Naive thymus-derived CD8-positive, alpha-beta T cell (primary cell): ENCODE measurements around the gene ST6GAL1. TPM values are rescaled to one million over a fixed set of nuclear protein-coding genes. Genes with fewer than 3 reads are reported as not detected.
A peak's percentile ranks its signal among the peaks of the same experiment; 100 is the strongest.

Experiments
- ATAC-seq, 2 donors: fragments of 150-1000 bp; cut with Tn5 transposase in 1 of 2; sonication (Bioruptor Pico), chemical (Tn5 transposase) in 1 of 2; 1 replicate in 1 of 2; 2 replicates in 1 of 2; pipeline ENCODE4 v1.10.0; 2021; ENCODE audit warnings: mild to moderate bottlenecking in 2 of 2, moderate library complexity in 2 of 2
- POLR2A ChIA-PET: fragments of 350-600 bp; sonication (Branson Sonifier 250); formaldehyde crosslinking; loops from one replicate; lab custom pipeline; 2021; ENCODE audit warnings: antibody characterized with exemption; lab: Charles Lee
- DNase-seq, 10 donors: peaks; one replicate each; pipeline versions ENCODE4 v3.0.0 to v3.0.0-alpha.2; 2020 to 2022
- H3K27ac Mint-ChIP-seq, 10 donors: one replicate each; pipeline ENCODE4 v1.8.0; 2020 to 2022; ENCODE audit warnings: mild to moderate bottlenecking in 10 of 10, mixed read lengths in 10 of 10, moderate library complexity in 4 of 10, inconsistent platforms in 1 of 10
- H3K27me3 Mint-ChIP-seq, 5 donors: one replicate each; pipeline ENCODE4 v1.8.0; 2021 to 2022; ENCODE audit warnings: mixed read lengths in 5 of 5
- H3K36me3 Mint-ChIP-seq, 3 donors: one replicate each; pipeline ENCODE4 v1.8.0; 2020 to 2022; ENCODE audit warnings: mixed read lengths in 3 of 3, mild to moderate bottlenecking in 2 of 3, inconsistent platforms in 1 of 3
- H3K4me1 Mint-ChIP-seq, 4 donors: one replicate each; pipeline ENCODE4 v1.8.0; 2021 to 2022; ENCODE audit warnings: mixed read lengths in 4 of 4
- H3K4me3 Mint-ChIP-seq, 10 donors: one replicate each; pipeline ENCODE4 v1.8.0; 2020 to 2022; ENCODE audit warnings: mild to moderate bottlenecking in 10 of 10, mixed read lengths in 10 of 10, moderate library complexity in 6 of 10, inconsistent platforms in 1 of 10
- H3K9me3 Mint-ChIP-seq, 9 donors: one replicate each; pipeline ENCODE4 v1.8.0; 2020 to 2022; ENCODE audit warnings: mixed read lengths in 9 of 9, mild to moderate bottlenecking in 3 of 9, inconsistent platforms in 1 of 9, moderate library complexity in 1 of 9
- polyA plus RNA-seq, 3 donors: library from polyadenylated mRNA; unstranded; fragments of 300-500 nt; fragmentation: Illumina TruSeq; gene quantifications; one replicate each; pipeline ENCODE4 v1.2.3, GENCODE V29; 2021
- total RNA-seq, 8 experiments: library from RNA in 2 of 8; stranded (reverse) in 2 of 8; gene quantifications; one replicate each; pipeline ENCODE4 v1.2.3 and lab custom pipeline; 2021 to 2026

The ST6GAL1 gene
- total and polyA plus RNA-seq, 5 experiments from 2014 or later: 139 to 250 (median 223) TPM

GRCh38 chr3:187027531-187028278 is 97.4 kb downstream of the ST6GAL1 start:
- peak; percentile 43 to 93 (median 79) for DNase-seq
- POLR2A ChIA-PET: interaction anchor here (0.6 to 8.5 kb wide), 33 partner anchors 10 to 1090 kb away, joined by 3 to 123 read pairs (median 4); partner anchors contain the start of genes EIF4A2, RPL39L and ST6GAL1
- H3K9me3 Mint-ChIP-seq: peaks cover 0 to 10% (median 0%) of the 10 kb centered on the region in 9 donors
- H3K27ac Mint-ChIP-seq: peak overlapping the region; percentile 88 to 99 (median 94)
- peaks cover 44 to 90% (median 71%) of the 10 kb centered on the region in 4 donors for H3K4me1 Mint-ChIP-seq
- peaks cover 10 to 33% (median 32%) of the 10 kb centered on the region in 3 donors for H3K36me3 Mint-ChIP-seq
- peak overlapping the region; percentile 87 to 95 (median 92) for H3K4me3 Mint-ChIP-seq
- no peaks in the 10 kb centered on the region for H3K27me3 Mint-ChIP-seq
- peak; percentile 81 to 86 for ATAC-seq

GRCh38 chr3:187031934-187032333 is 101.6 kb downstream of the ST6GAL1 start:
- peaks cover 0 to 41% (median 9%) of the 10 kb centered on the region in 9 donors for H3K9me3 Mint-ChIP-seq
- peaks cover 44 to 86% (median 66%) of the 10 kb centered on the region in 4 donors for H3K4me1 Mint-ChIP-seq
- ATAC-seq: no peak
- peak overlapping the region; percentile 75 to 95 (median 84) for H3K4me3 Mint-ChIP-seq
- DNase-seq: no peak
- peak overlapping the region; percentile 71 to 99 (median 91) for H3K27ac Mint-ChIP-seq
- H3K36me3 Mint-ChIP-seq: peaks cover 20 to 65% (median 61%) of the 10 kb centered on the region in 3 donors
- no peaks in the 10 kb centered on the region for H3K27me3 Mint-ChIP-seq
- POLR2A ChIA-PET: interaction anchor here (0.5 to 8.5 kb wide), 7 partner anchors 7 to 249 kb away, joined by 3 to 123 read pairs (median 3); partner anchors contain the start of gene EIF4A2

DNA sequence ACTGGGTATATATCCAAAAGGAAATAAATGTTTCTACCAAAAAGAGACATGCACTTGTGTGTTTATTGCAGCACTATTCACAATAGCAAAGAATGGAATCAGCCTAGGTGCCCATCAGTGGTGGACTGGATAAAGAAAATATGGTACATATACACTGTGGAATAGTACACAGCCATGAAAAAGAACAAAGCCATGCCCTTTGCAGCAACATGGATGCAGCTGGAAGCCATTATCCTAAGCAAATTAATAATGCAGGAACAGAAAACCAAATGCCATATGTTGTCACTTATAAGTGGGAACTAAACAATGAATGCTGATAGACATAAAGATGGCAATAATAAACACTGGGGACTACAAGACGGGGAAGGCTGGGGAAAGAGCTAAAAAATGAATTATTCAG is 106.1 kb downstream of the ST6GAL1 start:
- POLR2A ChIA-PET: interaction anchor here (0.6 to 6.4 kb wide), 4 partner anchors 7 to 186 kb away, joined by 3 to 123 read pairs (median 4); no protein-coding TSS in a partner anchor
- no peak for DNase-seq
- H3K27me3 Mint-ChIP-seq: no peaks in the 10 kb centered on the region
- H3K4me3 Mint-ChIP-seq: no peak overlapping the region
- H3K27ac Mint-ChIP-seq: peak overlapping the region in 2 of 10 donors; percentile 1 to 62
- no peak for ATAC-seq
- peaks cover 25 to 72% (median 72%) of the 10 kb centered on the region in 3 donors for H3K36me3 Mint-ChIP-seq
- H3K4me1 Mint-ChIP-seq: peaks cover 33 to 76% (median 62%) of the 10 kb centered on the region in 4 donors
- peaks cover 0 to 41% (median 9%) of the 10 kb centered on the region in 9 donors for H3K9me3 Mint-ChIP-seq

- H3K4me1 Mint-ChIP-seq: peaks cover 38 to 79% (median 69%) of the 10 kb centered on the region in 4 donors
- POLR2A ChIA-PET: interaction anchor here (0.5 to 6.4 kb wide), 4 partner anchors 10 to 24 kb away, joined by 3 to 123 read pairs (median 3); no protein-coding TSS in a partner anchor
- H3K27ac Mint-ChIP-seq: peak overlapping the region; percentile 89 to 97 (median 94)
- peaks cover 23 to 75% (median 71%) of the 10 kb centered on the region in 3 donors for H3K36me3 Mint-ChIP-seq
- DNase-seq: no peak
- peaks cover 0 to 24% (median 6%) of the 10 kb centered on the region in 9 donors for H3K9me3 Mint-ChIP-seq
- peak in 1 of 2 donors; percentile 41 for ATAC-seq
- H3K4me3 Mint-ChIP-seq: peak overlapping the region; percentile 37 to 74 (median 49)
- no peaks in the 10 kb centered on the region for H3K27me3 Mint-ChIP-seq
These were observed 108.9 kb downstream of the ST6GAL1 start for GRCh38 chr3:187039100-187039722.

DNA sequence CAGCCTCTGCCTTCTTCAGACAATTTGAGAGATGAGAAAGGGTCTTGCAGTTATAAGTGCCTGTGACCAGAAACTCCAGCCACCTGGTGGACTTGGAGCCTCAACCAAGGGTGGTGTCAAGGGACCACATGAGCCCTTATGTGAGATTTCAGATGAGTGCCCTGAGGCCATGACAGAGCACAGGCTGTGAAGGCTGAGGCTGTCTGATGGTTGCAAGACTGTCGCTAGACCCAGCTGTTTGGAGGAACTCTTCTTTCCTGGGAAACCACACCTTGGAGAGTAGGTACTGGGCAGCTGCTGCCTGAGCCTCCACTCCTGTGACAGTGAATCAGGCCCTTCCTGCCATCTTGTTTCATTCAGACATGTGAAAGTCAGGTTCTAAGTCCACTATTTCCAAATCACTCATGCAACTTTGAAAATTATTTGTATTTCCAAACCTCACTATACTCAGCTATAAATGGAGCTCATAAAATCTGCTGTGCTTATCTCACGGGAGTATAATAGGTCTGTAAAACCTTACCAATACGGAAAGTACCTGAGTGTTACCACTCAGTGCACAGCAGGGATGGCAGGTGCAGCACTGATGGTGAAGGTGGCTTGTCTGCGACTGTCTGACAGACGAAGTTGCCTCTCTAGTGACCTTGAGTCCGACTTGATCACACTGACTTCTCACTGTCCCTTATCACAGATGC is 109.5 kb downstream of the ST6GAL1 start:
- peaks cover 0 to 17% (median 6%) of the 10 kb centered on the region in 9 donors for H3K9me3 Mint-ChIP-seq
- H3K4me3 Mint-ChIP-seq: peak overlapping the region in 7 of 10 donors; percentile 39 to 68 (median 52)
- H3K27ac Mint-ChIP-seq: peak overlapping the region; percentile 89 to 97 (median 94)
- H3K27me3 Mint-ChIP-seq: no peaks in the 10 kb centered on the region
- peaks cover 38 to 80% (median 68%) of the 10 kb centered on the region in 4 donors for H3K4me1 Mint-ChIP-seq
- no peak for DNase-seq
- ATAC-seq: no peak
- peaks cover 22 to 74% (median 65%) of the 10 kb centered on the region in 3 donors for H3K36me3 Mint-ChIP-seq
- POLR2A ChIA-PET: interaction anchor here (0.5 to 6.4 kb wide), 4 partner anchors 9 to 23 kb away, joined by 3 to 123 read pairs (median 3); no protein-coding TSS in a partner anchor

GRCh38 chr3:187040516-187041361 is 110.4 kb downstream of the ST6GAL1 start:
- H3K27ac Mint-ChIP-seq: peak overlapping the region; percentile 72 to 97 (median 93)
- POLR2A ChIA-PET: interaction anchor here (0.6 to 6.4 kb wide), 4 partner anchors 10 to 110 kb away, joined by 4 to 123 read pairs (median 4); no protein-coding TSS in a partner anchor
- H3K4me3 Mint-ChIP-seq: peak overlapping the region in 7 of 10 donors; percentile 7 to 63 (median 33)
- peaks cover 22 to 74% (median 60%) of the 10 kb centered on the region in 3 donors for H3K36me3 Mint-ChIP-seq
- H3K27me3 Mint-ChIP-seq: no peaks in the 10 kb centered on the region
- ATAC-seq (no peak), DNase-seq (no peak)
- H3K9me3 Mint-ChIP-seq: peaks cover 0 to 8% (median 4%) of the 10 kb centered on the region in 9 donors
- peaks cover 42 to 80% (median 74%) of the 10 kb centered on the region in 4 donors for H3K4me1 Mint-ChIP-seq

- Mint-ChIP-seq H3K9me3 (peaks cover 0 to 3% (median 0%) of the 10 kb centered on the region in 9 donors), H3K4me3 (peak overlapping the region; percentile 40 to 84 (median 74)), H3K36me3 (peaks cover 30 to 80% (median 59%) of the 10 kb centered on the region in 3 donors), H3K4me1 (peaks cover 50 to 86% (median 82%) of the 10 kb centered on the region in 4 donors), H3K27ac (peak overlapping the region; percentile 72 to 97 (median 94)), H3K27me3 (no peaks in the 10 kb centered on the region)
- POLR2A ChIA-PET: interaction anchor here (0.6 to 6.4 kb wide), 7 partner anchors 9 to 132 kb away, joined by 3 to 123 read pairs (median 4); no protein-coding TSS in a partner anchor
- ATAC-seq (peak; percentile 93 to 94), DNase-seq (peak in 6 of 10 donors; percentile 26 to 74 (median 50))
These were observed 111.3 kb downstream of the ST6GAL1 start for GRCh38 chr3:187041362-187042307.

GRCh38 chr3:187042346-187042745 is 112.0 kb downstream of the ST6GAL1 start:
- H3K4me3 Mint-ChIP-seq: peak overlapping the region; percentile 40 to 84 (median 74)
- peak overlapping the region; percentile 72 to 97 (median 94) for H3K27ac Mint-ChIP-seq
- ATAC-seq: no peak
- H3K36me3 Mint-ChIP-seq: peaks cover 30 to 85% (median 62%) of the 10 kb centered on the region in 3 donors
- peaks cover 0 to 3% (median 0%) of the 10 kb centered on the region in 9 donors for H3K9me3 Mint-ChIP-seq
- no peak for DNase-seq
- POLR2A ChIA-PET: interaction anchor here (1.1 to 6.4 kb wide), 4 partner anchors 13 to 122 kb away, joined by 3 to 123 read pairs (median 30); no protein-coding TSS in a partner anchor
- H3K4me1 Mint-ChIP-seq: peaks cover 50 to 90% (median 86%) of the 10 kb centered on the region in 4 donors
- no peaks in the 10 kb centered on the region for H3K27me3 Mint-ChIP-seq

DNA sequence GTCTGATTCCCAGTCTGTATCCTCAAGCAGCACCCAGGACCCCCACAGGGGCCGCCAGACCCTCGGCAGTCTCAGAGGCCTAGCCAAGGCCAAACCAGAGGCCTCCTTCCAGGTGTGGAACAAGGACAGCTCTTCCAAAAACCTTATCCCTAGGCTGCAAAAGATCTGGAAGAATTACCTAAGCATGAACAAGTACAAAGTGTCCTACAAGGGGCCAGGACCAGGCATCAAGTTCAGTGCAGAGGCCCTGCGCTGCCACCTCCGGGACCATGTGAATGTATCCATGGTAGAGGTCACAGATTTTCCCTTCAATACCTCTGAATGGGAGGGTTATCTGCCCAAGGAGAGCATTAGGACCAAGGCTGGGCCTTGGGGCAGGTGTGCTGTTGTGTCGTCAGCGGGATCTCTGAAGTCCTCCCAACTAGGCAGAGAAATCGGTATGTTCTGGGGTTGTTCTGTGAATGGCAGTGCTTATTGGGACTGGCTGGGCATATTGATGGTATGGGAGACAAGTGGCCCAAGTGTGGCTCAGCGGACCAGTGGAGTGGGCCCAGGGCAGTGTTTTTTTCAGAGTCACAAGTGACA is 112.6 kb downstream of the ST6GAL1 start:
- POLR2A ChIA-PET: interaction anchor here (1.1 to 5.3 kb wide), 2 partner anchors 16 to 123 kb away, joined by 3 to 54 read pairs; no protein-coding TSS in a partner anchor
- no peak for DNase-seq
- H3K36me3 Mint-ChIP-seq: peaks cover 30 to 91% (median 64%) of the 10 kb centered on the region in 3 donors
- H3K9me3 Mint-ChIP-seq: peaks cover 0 to 3% (median 0%) of the 10 kb centered on the region in 9 donors
- H3K4me3 Mint-ChIP-seq: peak overlapping the region in 8 of 10 donors; percentile 30 to 84 (median 74)
- H3K4me1 Mint-ChIP-seq: peaks cover 52 to 94% (median 90%) of the 10 kb centered on the region in 4 donors
- H3K27me3 Mint-ChIP-seq: no peaks in the 10 kb centered on the region
- peak overlapping the region; percentile 72 to 97 (median 92) for H3K27ac Mint-ChIP-seq
- no peak for ATAC-seq
